ENCODE data around the gene SLC22A2. TPM values are rescaled to one million over a fixed set of nuclear protein-coding genes. Genes with fewer than 3 reads are reported as not detected.

Gene SLC22A2
- polyA plus RNA-seq, 1 experiment: not detected

DNA sequence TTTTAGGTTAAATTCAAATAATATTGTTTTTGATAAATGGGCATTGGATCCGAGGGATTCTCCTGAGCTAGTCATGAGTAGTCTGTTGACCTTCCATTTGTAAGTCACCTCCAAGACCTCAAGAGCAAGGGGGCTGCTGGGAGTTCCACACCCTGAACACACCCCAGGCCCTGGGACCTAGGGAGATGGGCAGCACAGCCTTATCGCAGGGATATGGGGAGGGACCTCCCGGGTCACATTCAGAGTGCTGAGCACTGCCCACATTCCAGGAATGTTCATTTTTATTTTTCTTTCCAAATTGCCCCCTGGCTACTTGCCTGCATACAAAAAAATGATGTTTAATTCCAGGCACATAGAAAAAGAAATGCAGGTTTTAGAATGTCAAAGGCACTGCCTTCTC, 55.5 kb downstream of the SLC22A2 start:
- H3K27me3 ChIP-seq (ENCODE audit: control insufficient read depth, insufficient read depth, low read length): no peaks in the 10 kb centered on the region
- H3K4me3 ChIP-seq (ENCODE audit: low read depth, low read length): no peak overlapping the region
- DNase-seq (ENCODE audit: low read depth): no peak
- no peaks in the 10 kb centered on the region for H3K36me3 ChIP-seq (ENCODE audit: control insufficient read depth, insufficient read depth, low read length)
- ChIA-PET CTCF (no interaction called here), POLR2A (no interaction called here)
- TF ChIP-seq, protein P1, sequence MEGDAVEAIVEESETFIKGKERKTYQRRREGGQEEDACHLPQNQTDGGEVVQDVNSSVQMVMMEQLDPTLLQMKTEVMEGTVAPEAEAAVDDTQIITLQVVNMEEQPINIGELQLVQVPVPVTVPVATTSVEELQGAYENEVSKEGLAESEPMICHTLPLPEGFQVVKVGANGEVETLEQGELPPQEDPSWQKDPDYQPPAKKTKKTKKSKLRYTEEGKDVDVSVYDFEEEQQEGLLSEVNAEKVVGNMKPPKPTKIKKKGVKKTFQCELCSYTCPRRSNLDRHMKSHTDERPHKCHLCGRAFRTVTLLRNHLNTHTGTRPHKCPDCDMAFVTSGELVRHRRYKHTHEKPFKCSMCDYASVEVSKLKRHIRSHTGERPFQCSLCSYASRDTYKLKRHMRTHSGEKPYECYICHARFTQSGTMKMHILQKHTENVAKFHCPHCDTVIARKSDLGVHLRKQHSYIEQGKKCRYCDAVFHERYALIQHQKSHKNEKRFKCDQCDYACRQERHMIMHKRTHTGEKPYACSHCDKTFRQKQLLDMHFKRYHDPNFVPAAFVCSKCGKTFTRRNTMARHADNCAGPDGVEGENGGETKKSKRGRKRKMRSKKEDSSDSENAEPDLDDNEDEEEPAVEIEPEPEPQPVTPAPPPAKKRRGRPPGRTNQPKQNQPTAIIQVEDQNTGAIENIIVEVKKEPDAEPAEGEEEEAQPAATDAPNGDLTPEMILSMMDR (IDR thresholded peaks at IDR 0.05; ENCODE audit: insufficient read depth, low read depth, low read length): no peak

- peak; percentile 20 for DNase-seq (ENCODE audit: low read depth)
- H3K36me3 ChIP-seq (ENCODE audit: control insufficient read depth, insufficient read depth, low read length): no peaks in the 10 kb centered on the region
- TF ChIP-seq, protein P1 (IDR thresholded peaks at IDR 0.05; ENCODE audit: insufficient read depth, low read depth, low read length): no peak
- CTCF ChIA-PET: no interaction called here
- no peaks in the 10 kb centered on the region for H3K27me3 ChIP-seq (ENCODE audit: control insufficient read depth, insufficient read depth, low read length)
- POLR2A ChIA-PET: no interaction called here
- no peak overlapping the region for H3K4me3 ChIP-seq (ENCODE audit: low read depth, low read length)
These were observed 56.2 kb downstream of the SLC22A2 start for GRCh38 chr6:160202411-160202810.

GRCh38 chr6:160201061-160201460, 57.6 kb downstream of the SLC22A2 start:
- H3K27me3 ChIP-seq (ENCODE audit: control insufficient read depth, insufficient read depth, low read length): no peaks in the 10 kb centered on the region
- ChIA-PET POLR2A (no interaction called here), CTCF (no interaction called here)
- H3K36me3 ChIP-seq (ENCODE audit: control insufficient read depth, insufficient read depth, low read length): no peaks in the 10 kb centered on the region
- no peak for DNase-seq (ENCODE audit: low read depth)
- no peak overlapping the region for H3K4me3 ChIP-seq (ENCODE audit: low read depth, low read length)
- TF ChIP-seq, protein P1 (IDR thresholded peaks at IDR 0.05; ENCODE audit: insufficient read depth, low read depth, low read length): no peak

- POLR2A ChIA-PET: no interaction called here
- TF ChIP-seq, protein P1 (IDR thresholded peaks at IDR 0.05; ENCODE audit: insufficient read depth, low read depth, low read length): no peak
These were observed 59.9 kb downstream of the SLC22A2 start for GRCh38 chr6:160198606-160199211.

GRCh38 chr6:160197662-160198061, 61.0 kb downstream of the SLC22A2 start:
- ChIA-PET POLR2A (no interaction called here), CTCF (no interaction called here)
- Histone ChIP-seq H3K4me3 (ENCODE audit: low read depth, low read length) (no peak overlapping the region), H3K36me3 (ENCODE audit: control insufficient read depth, insufficient read depth, low read length) (no peaks in the 10 kb centered on the region), H3K27me3 (ENCODE audit: control insufficient read depth, insufficient read depth, low read length) (no peaks in the 10 kb centered on the region)
- TF ChIP-seq, protein P1 (IDR thresholded peaks at IDR 0.05; ENCODE audit: insufficient read depth, low read depth, low read length): no peak
- DNase-seq (ENCODE audit: low read depth): no peak

More at GRCh38 chr6:160198606-160199211, 59.9 kb downstream of the SLC22A2 start:
- CTCF ChIA-PET: no interaction called here
- DNase-seq (ENCODE audit: low read depth): no peak
- Histone ChIP-seq H3K4me3 (ENCODE audit: low read depth, low read length) (no peak overlapping the region), H3K27me3 (ENCODE audit: control insufficient read depth, insufficient read depth, low read length) (no peaks in the 10 kb centered on the region), H3K36me3 (ENCODE audit: control insufficient read depth, insufficient read depth, low read length) (no peaks in the 10 kb centered on the region)

Data from BJ (cell line).